ENCODE measurements around the gene BICDL2. TPM values are rescaled to one million over a fixed set of nuclear protein-coding genes. Genes with fewer than 3 reads are reported as not detected.

The BICDL2 gene
- total RNA-seq, 1 donor from 2014 or later, result 5.1 TPM

GRCh38 chr16:2980227-2981176 is 56.2 kb downstream of the BICDL2 start, which contains the start of gene PKMYT1:
TSS of gene PKMYT1 (minus strand) at chr16:2980446. CDS start at chr16:2979657, 789 bp downstream.
- Mint-ChIP-seq H3K27ac (peak within 1 kb of the TSS; percentile 87), H3K9me3 (no peaks in the 10 kb centered on the region), H3K27me3 (ENCODE audit: low read depth) (peaks cover 2% of the 10 kb centered on the region), H3K36me3 (no peaks in the 10 kb centered on the region), H3K4me3 (peak within 1 kb of the TSS; percentile 75), H3K4me1 (peaks cover 20% of the 10 kb centered on the region)
- TF ChIP-seq, protein P1, sequence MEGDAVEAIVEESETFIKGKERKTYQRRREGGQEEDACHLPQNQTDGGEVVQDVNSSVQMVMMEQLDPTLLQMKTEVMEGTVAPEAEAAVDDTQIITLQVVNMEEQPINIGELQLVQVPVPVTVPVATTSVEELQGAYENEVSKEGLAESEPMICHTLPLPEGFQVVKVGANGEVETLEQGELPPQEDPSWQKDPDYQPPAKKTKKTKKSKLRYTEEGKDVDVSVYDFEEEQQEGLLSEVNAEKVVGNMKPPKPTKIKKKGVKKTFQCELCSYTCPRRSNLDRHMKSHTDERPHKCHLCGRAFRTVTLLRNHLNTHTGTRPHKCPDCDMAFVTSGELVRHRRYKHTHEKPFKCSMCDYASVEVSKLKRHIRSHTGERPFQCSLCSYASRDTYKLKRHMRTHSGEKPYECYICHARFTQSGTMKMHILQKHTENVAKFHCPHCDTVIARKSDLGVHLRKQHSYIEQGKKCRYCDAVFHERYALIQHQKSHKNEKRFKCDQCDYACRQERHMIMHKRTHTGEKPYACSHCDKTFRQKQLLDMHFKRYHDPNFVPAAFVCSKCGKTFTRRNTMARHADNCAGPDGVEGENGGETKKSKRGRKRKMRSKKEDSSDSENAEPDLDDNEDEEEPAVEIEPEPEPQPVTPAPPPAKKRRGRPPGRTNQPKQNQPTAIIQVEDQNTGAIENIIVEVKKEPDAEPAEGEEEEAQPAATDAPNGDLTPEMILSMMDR (IDR thresholded peaks at IDR 0.05; ENCODE audit: unreplicated experiment), result no peak
- peak; percentile 93 to 97 for DNase-seq (ENCODE audit: low spot score in 2 of 2, unreplicated experiment in 2 of 2)

DNA sequence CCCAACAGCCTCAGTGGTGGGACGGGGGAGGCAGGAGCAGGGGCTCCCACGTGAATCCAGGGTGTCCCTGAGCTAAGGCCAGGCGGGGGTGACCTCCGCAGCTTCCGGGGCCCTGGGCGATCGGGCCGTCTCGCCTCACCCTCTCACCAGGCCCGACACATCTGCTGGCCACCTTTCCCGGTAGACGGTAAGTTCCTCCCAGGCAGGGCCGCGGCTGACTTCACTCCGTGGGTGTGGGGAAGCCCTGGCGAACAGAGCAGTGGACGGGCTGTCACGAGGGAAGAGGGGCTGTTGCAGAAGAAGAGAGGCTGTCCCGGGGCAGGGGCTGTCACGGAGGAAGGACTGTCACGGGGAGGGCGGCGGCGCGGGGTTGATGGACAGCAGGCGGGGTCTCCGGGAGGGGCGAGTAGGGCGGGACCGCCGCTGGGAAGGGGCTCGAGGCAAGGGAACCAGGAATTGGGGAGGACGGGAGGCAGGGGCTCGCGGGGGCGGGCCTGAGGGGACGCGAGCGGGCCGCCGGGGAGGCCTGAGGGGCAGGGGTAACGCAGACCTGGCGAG is 57.0 kb downstream of the BICDL2 start:
- Mint-ChIP-seq H3K36me3 (no peaks in the 10 kb centered on the region), H3K27ac (peak overlapping the region; percentile 72)

More for the DNA sequence above, 57.0 kb downstream of the BICDL2 start:
- Mint-ChIP-seq H3K4me1 (peaks cover 20% of the 10 kb centered on the region), H3K27me3 (ENCODE audit: low read depth) (peaks cover 2% of the 10 kb centered on the region), H3K4me3 (peak overlapping the region; percentile 74), H3K9me3 (no peaks in the 10 kb centered on the region)
- TF ChIP-seq, protein P1 (IDR thresholded peaks at IDR 0.05; ENCODE audit: unreplicated experiment), result no peak
- DNase-seq (ENCODE audit: low spot score in 2 of 2, unreplicated experiment in 2 of 2), result no peak

Other genes with a start within 250 kb of the BICDL2 start
- gene PRSS33, start 249.4 kb downstream of the BICDL2 start, total RNA-seq, result not detected in 3 replicates
- not detected in 3 replicates for gene PRSS41, start 238.5 kb downstream of the BICDL2 start, total RNA-seq
- gene PRSS21, start 219.7 kb downstream of the BICDL2 start, total RNA-seq, result not detected in 3 replicates
- gene ZG16B, start 206.6 kb downstream of the BICDL2 start, total RNA-seq, result 0.51 to 1.5 TPM (median 0.70 TPM) in 3 replicates
- 22.8 to 25.1 TPM (median 24.9 TPM) in 3 replicates for gene PRSS22, start 178.8 kb downstream of the BICDL2 start, total RNA-seq
- gene FLYWCH2, start 153.7 kb downstream of the BICDL2 start, total RNA-seq, result 26.3 to 28.6 TPM (median 28.3 TPM) in 3 replicates
- gene FLYWCH1, start 125.0 kb downstream of the BICDL2 start, total RNA-seq, result 25.9 to 29.4 TPM (median 29.0 TPM) in 3 replicates
- 27.3 to 30.5 TPM (median 29.1 TPM) in 3 replicates for gene KREMEN2, start 72.7 kb downstream of the BICDL2 start, total RNA-seq
- 8.1 to 10.1 TPM (median 8.9 TPM) in 3 replicates for gene PAQR4, start 67.6 kb downstream of the BICDL2 start, total RNA-seq
- 21.1 to 22.0 TPM (median 21.8 TPM) in 3 replicates for gene PKMYT1, start 56.5 kb downstream of the BICDL2 start, total RNA-seq
- 5.4 to 5.7 TPM (median 5.4 TPM) in 3 replicates for gene CLDN9, start 24.0 kb downstream of the BICDL2 start, total RNA-seq
- 257 to 267 TPM (median 260 TPM) in 3 replicates for gene CLDN6, start 18.8 kb downstream of the BICDL2 start, total RNA-seq
- 44.6 to 45.5 TPM (median 45.1 TPM) in 3 replicates for gene TNFRSF12A, start 16.6 kb downstream of the BICDL2 start, total RNA-seq
- gene HCFC1R1, start 13.0 kb downstream of the BICDL2 start, total RNA-seq, result 64.0 to 68.5 TPM (median 65.7 TPM) in 3 replicates
- gene THOC6, start 12.9 kb downstream of the BICDL2 start, total RNA-seq, result 59.8 to 62.4 TPM (median 60.2 TPM) in 3 replicates
- gene MMP25, start 9.6 kb upstream of the BICDL2 start, total RNA-seq, result 0.09 to 0.16 TPM (median 0.11 TPM) in 3 replicates
- gene IL32, start 28.7 kb upstream of the BICDL2 start, total RNA-seq, result 4.9 to 6.0 TPM (median 5.5 TPM) in 3 replicates
- 0.09 to 0.42 TPM in 2 of 3 replicates, not detected in the other for gene ZSCAN10, start 62.4 kb upstream of the BICDL2 start, total RNA-seq
- gene ZNF205, start 75.6 kb upstream of the BICDL2 start, total RNA-seq, result 15.4 to 16.7 TPM (median 16.0 TPM) in 3 replicates
- 12.2 to 13.4 TPM (median 12.7 TPM) in 3 replicates for gene ZNF213, start 98.1 kb upstream of the BICDL2 start, total RNA-seq
- gene OR1F1, start 151.3 kb upstream of the BICDL2 start, total RNA-seq, result not detected in 3 replicates
- 8.0 to 8.6 TPM (median 8.3 TPM) in 3 replicates for gene ZNF200, start 198.2 kb upstream of the BICDL2 start, total RNA-seq
- gene MEFV, start 219.7 kb upstream of the BICDL2 start, total RNA-seq, result 0.20 TPM in 1 of 3 replicates, not detected in the others
- 43.5 to 45.5 TPM (median 44.9 TPM) in 3 replicates for gene ZNF263, start 246.5 kb upstream of the BICDL2 start, total RNA-seq

Data from mesothelial cell of epicardium (in vitro differentiated cells).